ENCODE results near the gene CASQ1.

CASQ1 gene

DNA sequence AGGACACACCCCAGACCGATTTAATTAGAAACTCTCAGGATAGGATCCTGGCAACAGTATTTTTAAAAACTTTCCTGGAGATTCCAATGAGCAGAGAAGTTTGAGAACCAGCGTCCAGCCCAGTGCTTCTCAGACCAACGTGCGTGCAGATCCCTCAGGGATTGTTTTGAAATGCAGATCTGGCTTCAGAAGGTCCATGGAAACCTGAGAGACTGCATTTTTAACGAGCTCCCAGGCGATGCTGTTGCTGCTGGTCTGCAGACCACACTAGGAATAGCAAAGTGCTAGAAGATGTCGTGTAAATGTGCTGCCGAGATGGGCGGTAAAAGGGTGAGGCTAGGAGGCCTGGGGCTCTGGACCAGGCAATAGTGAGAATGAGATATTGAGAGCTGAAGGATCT is 18.4 kb upstream of the CASQ1 start:
- Histone ChIP-seq H3K27me3 (ENCODE audit: low read length) (no peaks in the 10 kb centered on the region), H3F3A (ENCODE audit: insufficient read depth) (no peaks in the 10 kb centered on the region), H2AFZ (ENCODE audit: low read depth, low read length, severe bottlenecking) (no peak overlapping the region), H3K4me3 (ENCODE audit: insufficient read depth, low read length, poor library complexity, severe bottlenecking) (no peak overlapping the region), H4K20me1 (ENCODE audit: low read depth, low read length) (no peaks in the 10 kb centered on the region), H3K9me2 (replicated peaks; ENCODE audit: insufficient read depth, low read length) (no peaks in the 10 kb centered on the region), H3K36me3 (ENCODE audit: low read length) (no peaks in the 10 kb centered on the region), H3K9ac (ENCODE audit: low read length) (no peak overlapping the region), H3K4me2 (ENCODE audit: low read depth, low read length, poor library complexity, severe bottlenecking) (no peak overlapping the region), H3K9me3 (ENCODE audit: insufficient read depth, low read length) (no peaks in the 10 kb centered on the region), H3K27ac (ENCODE audit: low read depth, low read length) (no peak overlapping the region), H3K79me2 (ENCODE audit: insufficient read depth, low read length) (no peaks in the 10 kb centered on the region)
- no peak for TF ChIP-seq EZH2phosphoT487 (conservative IDR thresholded peaks at IDR 0.05; ENCODE audit: low read length)
- TF ChIP-seq, protein P1, sequence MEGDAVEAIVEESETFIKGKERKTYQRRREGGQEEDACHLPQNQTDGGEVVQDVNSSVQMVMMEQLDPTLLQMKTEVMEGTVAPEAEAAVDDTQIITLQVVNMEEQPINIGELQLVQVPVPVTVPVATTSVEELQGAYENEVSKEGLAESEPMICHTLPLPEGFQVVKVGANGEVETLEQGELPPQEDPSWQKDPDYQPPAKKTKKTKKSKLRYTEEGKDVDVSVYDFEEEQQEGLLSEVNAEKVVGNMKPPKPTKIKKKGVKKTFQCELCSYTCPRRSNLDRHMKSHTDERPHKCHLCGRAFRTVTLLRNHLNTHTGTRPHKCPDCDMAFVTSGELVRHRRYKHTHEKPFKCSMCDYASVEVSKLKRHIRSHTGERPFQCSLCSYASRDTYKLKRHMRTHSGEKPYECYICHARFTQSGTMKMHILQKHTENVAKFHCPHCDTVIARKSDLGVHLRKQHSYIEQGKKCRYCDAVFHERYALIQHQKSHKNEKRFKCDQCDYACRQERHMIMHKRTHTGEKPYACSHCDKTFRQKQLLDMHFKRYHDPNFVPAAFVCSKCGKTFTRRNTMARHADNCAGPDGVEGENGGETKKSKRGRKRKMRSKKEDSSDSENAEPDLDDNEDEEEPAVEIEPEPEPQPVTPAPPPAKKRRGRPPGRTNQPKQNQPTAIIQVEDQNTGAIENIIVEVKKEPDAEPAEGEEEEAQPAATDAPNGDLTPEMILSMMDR (IDR thresholded peaks at IDR 0.05; ENCODE audit: insufficient read depth, low read length, poor library complexity, severe bottlenecking) = no peak

DNA sequence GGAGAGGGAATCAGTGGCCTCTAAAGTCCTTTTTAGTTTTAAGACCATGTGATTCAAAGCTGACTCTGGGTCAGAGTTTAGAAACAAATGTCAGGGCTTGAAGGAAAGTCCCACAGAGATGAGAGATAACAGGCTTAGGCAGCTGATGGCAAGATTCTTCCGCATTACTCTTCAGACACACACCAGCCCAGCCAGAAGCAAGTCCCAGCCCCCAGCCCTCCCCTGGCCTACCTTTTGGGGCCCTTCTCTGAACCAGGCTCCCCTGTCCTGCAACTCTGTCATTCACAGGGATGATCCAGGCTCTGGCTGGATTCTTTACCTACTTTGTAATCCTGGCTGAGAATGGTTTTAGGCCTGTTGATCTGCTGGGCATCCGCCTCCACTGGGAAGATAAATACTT is 13.1 kb upstream of the CASQ1 start:
- no peaks in the 10 kb centered on the region for H3K9me3 ChIP-seq (ENCODE audit: insufficient read depth, low read length)
- H3K4me3 ChIP-seq (ENCODE audit: insufficient read depth, low read length, poor library complexity, severe bottlenecking) = no peak overlapping the region
- no peak overlapping the region for H2AFZ ChIP-seq (ENCODE audit: low read depth, low read length, severe bottlenecking)
- no peaks in the 10 kb centered on the region for H3K79me2 ChIP-seq (ENCODE audit: insufficient read depth, low read length)
- no peaks in the 10 kb centered on the region for H3K36me3 ChIP-seq (ENCODE audit: low read length)
- no peaks in the 10 kb centered on the region for H3K27me3 ChIP-seq (ENCODE audit: low read length)
- no peak overlapping the region for H3K9ac ChIP-seq (ENCODE audit: low read length)
- no peaks in the 10 kb centered on the region for H3K9me2 ChIP-seq (replicated peaks; ENCODE audit: insufficient read depth, low read length)
- no peaks in the 10 kb centered on the region for H3F3A ChIP-seq (ENCODE audit: insufficient read depth)
- no peak for TF ChIP-seq EZH2phosphoT487 (conservative IDR thresholded peaks at IDR 0.05; ENCODE audit: low read length)
- TF ChIP-seq, protein P1 (IDR thresholded peaks at IDR 0.05; ENCODE audit: insufficient read depth, low read length, poor library complexity, severe bottlenecking) = no peak
- no peak overlapping the region for H3K4me2 ChIP-seq (ENCODE audit: low read depth, low read length, poor library complexity, severe bottlenecking)
- H3K27ac ChIP-seq (ENCODE audit: low read depth, low read length) = no peak overlapping the region
- no peaks in the 10 kb centered on the region for H4K20me1 ChIP-seq (ENCODE audit: low read depth, low read length)

GRCh38 chr1:160177667-160178066 is 12.7 kb upstream of the CASQ1 start:
- Histone ChIP-seq H3K36me3 (ENCODE audit: low read length) (no peaks in the 10 kb centered on the region), H3K9me2 (replicated peaks; ENCODE audit: insufficient read depth, low read length) (no peaks in the 10 kb centered on the region), H3K4me3 (ENCODE audit: insufficient read depth, low read length, poor library complexity, severe bottlenecking) (no peak overlapping the region), H3K79me2 (ENCODE audit: insufficient read depth, low read length) (no peaks in the 10 kb centered on the region), H3K9ac (ENCODE audit: low read length) (no peak overlapping the region), H3K27me3 (ENCODE audit: low read length) (no peaks in the 10 kb centered on the region), H4K20me1 (ENCODE audit: low read depth, low read length) (no peaks in the 10 kb centered on the region), H3K27ac (ENCODE audit: low read depth, low read length) (no peak overlapping the region), H3K4me2 (ENCODE audit: low read depth, low read length, poor library complexity, severe bottlenecking) (no peak overlapping the region), H2AFZ (ENCODE audit: low read depth, low read length, severe bottlenecking) (no peak overlapping the region), H3F3A (ENCODE audit: insufficient read depth) (no peaks in the 10 kb centered on the region), H3K9me3 (ENCODE audit: insufficient read depth, low read length) (no peaks in the 10 kb centered on the region)
- TF ChIP-seq EZH2phosphoT487 (conservative IDR thresholded peaks at IDR 0.05; ENCODE audit: low read length) = no peak
- TF ChIP-seq, protein P1 (IDR thresholded peaks at IDR 0.05; ENCODE audit: insufficient read depth, low read length, poor library complexity, severe bottlenecking) = no peak
